Activated gamma-delta T cell (primary cell): Measurements from ENCODE around the gene RNASEH1.
A peak's percentile ranks its signal among the peaks of the same experiment; 100 is the strongest.
"Not testable (repeated sequence)": the region's sequence is repeated elsewhere in the genome, so short reads cannot be mapped to it uniquely, and the experiment has no call there.

Source experiments
- DNase-seq: peaks from one replicate; lab custom pipeline; 2025; lab: John Stamatoyannopoulos, UW

Gene RNASEH1

GRCh38 chr2:3594493-3595281, 36.6 kb upstream of the RNASEH1 start, which contains the start of gene COLEC11:
COLEC11 (plus strand) TSS chr2:3595112; CDS start chr2:3604341, 9,229 bp downstream.
- DNase-seq: no peak

- no peak for DNase-seq
Observed at GRCh38 chr2:3589086-3589485, 31.0 kb upstream of the RNASEH1 start.

GRCh38 chr2:3588084-3588483, 30.0 kb upstream of the RNASEH1 start:
- DNase-seq: no peak

GRCh38 chr2:3587432-3587831, 29.3 kb upstream of the RNASEH1 start:
- DNase-seq: no peak

- DNase-seq: no peak
Observed at GRCh38 chr2:3587021-3587420, 28.9 kb upstream of the RNASEH1 start.

GRCh38 chr2:3586220-3586619, 28.1 kb upstream of the RNASEH1 start:
- no peak for DNase-seq

- DNase-seq: no peak
Observed at GRCh38 chr2:3585261-3586109, 27.4 kb upstream of the RNASEH1 start.

GRCh38 chr2:3584608-3585260, 26.6 kb upstream of the RNASEH1 start:
- DNase-seq: no peak

- DNase-seq: no peak
Observed at GRCh38 chr2:3584076-3584475, 25.9 kb upstream of the RNASEH1 start.

GRCh38 chr2:3581367-3582262, 23.5 kb upstream of the RNASEH1 start:
- DNase-seq: no peak

- no peak for DNase-seq
Observed at GRCh38 chr2:3580449-3580848, 22.3 kb upstream of the RNASEH1 start.

GRCh38 chr2:3578987-3579386, 20.9 kb upstream of the RNASEH1 start:
- DNase-seq: no peak

- not testable (repeated sequence) for DNase-seq
Observed at GRCh38 chr2:3576263-3576630, 18.1 kb upstream of the RNASEH1 start.

GRCh38 chr2:3575534-3576262, 17.6 kb upstream of the RNASEH1 start:
- DNase-seq: peak; percentile 34

GRCh38 chr2:3574155-3574554, 16.0 kb upstream of the RNASEH1 start:
- DNase-seq: no peak

- DNase-seq: no peak
Observed at GRCh38 chr2:3572620-3573019, 14.5 kb upstream of the RNASEH1 start.

- DNase-seq: no peak
Observed at GRCh38 chr2:3571284-3571683, 13.2 kb upstream of the RNASEH1 start.

GRCh38 chr2:3569656-3570055, 11.5 kb upstream of the RNASEH1 start:
- DNase-seq: not testable (repeated sequence)

- no peak for DNase-seq
Observed at GRCh38 chr2:3566806-3567205, 8.7 kb upstream of the RNASEH1 start.

GRCh38 chr2:3565117-3565516, 7.0 kb upstream of the RNASEH1 start:
- DNase-seq: no peak

- no peak for DNase-seq
Observed at GRCh38 chr2:3563521-3563976, 5.4 kb upstream of the RNASEH1 start.
